ENCODE results near the gene STOML1.

The STOML1 gene

DNA sequence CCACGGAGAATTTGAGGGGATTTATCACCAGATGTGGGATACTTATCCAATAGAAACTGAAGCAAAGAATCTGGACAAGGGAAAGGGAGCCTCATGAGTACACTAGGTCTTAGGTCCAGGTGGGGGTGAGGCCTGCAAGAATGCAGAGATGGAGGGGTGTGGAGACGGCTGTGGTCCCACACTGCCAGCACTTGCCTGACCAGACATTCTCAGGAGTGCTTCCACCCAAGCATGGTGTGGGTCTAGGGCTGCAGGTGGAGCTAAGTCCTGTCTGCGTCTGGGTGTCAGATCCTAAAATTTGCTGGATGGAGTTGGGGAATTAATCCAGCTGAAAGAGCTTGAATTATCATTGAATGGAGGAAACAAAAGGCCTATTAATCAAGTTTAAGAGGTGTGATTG lies 16.8 kb upstream of the STOML1 start:
- no peak overlapping the region for H3K27ac ChIP-seq (ENCODE audit: low read depth, low read length)

GRCh38 chr15:74007820-74008371 lies 15.8 kb upstream of the STOML1 start:
- peak overlapping the region; percentile 89 for H3K27ac ChIP-seq (ENCODE audit: low read depth, low read length)
- peak overlapping the region in 1 of 2 donors; percentile 28 for H3K4me3 ChIP-seq (ENCODE audit: low read depth in 1 of 2, low read length in 2 of 2)
- no peaks in the 10 kb centered on the region for H3K9me3 ChIP-seq (ENCODE audit: low read length)
- no peak overlapping the region for H3K9ac ChIP-seq (ENCODE audit: low read length)
- peaks cover 4% of the 10 kb centered on the region for H3K36me3 ChIP-seq (ENCODE audit: insufficient read depth, low read length)
- peaks cover 68% of the 10 kb centered on the region for H3K4me1 ChIP-seq (ENCODE audit: insufficient read depth, low read length)
- no peaks in the 10 kb centered on the region for H3K27me3 ChIP-seq (ENCODE audit: control insufficient read depth in 1 of 2, insufficient read depth in 2 of 2, low read length in 2 of 2)

More for the DNA sequence above, 16.8 kb upstream of the STOML1 start:
- no peak overlapping the region for H3K4me3 ChIP-seq (ENCODE audit: low read depth in 1 of 2, low read length in 2 of 2)
- peaks cover 68% of the 10 kb centered on the region for H3K4me1 ChIP-seq (ENCODE audit: insufficient read depth, low read length)
- H3K9me3 ChIP-seq (ENCODE audit: low read length) = no peaks in the 10 kb centered on the region
- H3K9ac ChIP-seq (ENCODE audit: low read length) = no peak overlapping the region
- H3K36me3 ChIP-seq (ENCODE audit: insufficient read depth, low read length) = no peaks in the 10 kb centered on the region
- no peaks in the 10 kb centered on the region for H3K27me3 ChIP-seq (ENCODE audit: control insufficient read depth in 1 of 2, insufficient read depth in 2 of 2, low read length in 2 of 2)

GRCh38 chr15:74006774-74007639 lies 14.9 kb upstream of the STOML1 start:
- Histone ChIP-seq H3K27me3 (ENCODE audit: control insufficient read depth in 1 of 2, insufficient read depth in 2 of 2, low read length in 2 of 2) (no peaks in the 10 kb centered on the region), H3K9ac (ENCODE audit: low read length) (no peak overlapping the region), H3K36me3 (ENCODE audit: insufficient read depth, low read length) (peaks cover 5% of the 10 kb centered on the region), H3K9me3 (ENCODE audit: low read length) (no peaks in the 10 kb centered on the region), H3K4me1 (ENCODE audit: insufficient read depth, low read length) (peaks cover 66% of the 10 kb centered on the region), H3K4me3 (ENCODE audit: low read depth in 1 of 2, low read length in 2 of 2) (peak overlapping the region in 1 of 2 donors; percentile 28), H3K27ac (ENCODE audit: low read depth, low read length) (peak overlapping the region; percentile 89)

DNA sequence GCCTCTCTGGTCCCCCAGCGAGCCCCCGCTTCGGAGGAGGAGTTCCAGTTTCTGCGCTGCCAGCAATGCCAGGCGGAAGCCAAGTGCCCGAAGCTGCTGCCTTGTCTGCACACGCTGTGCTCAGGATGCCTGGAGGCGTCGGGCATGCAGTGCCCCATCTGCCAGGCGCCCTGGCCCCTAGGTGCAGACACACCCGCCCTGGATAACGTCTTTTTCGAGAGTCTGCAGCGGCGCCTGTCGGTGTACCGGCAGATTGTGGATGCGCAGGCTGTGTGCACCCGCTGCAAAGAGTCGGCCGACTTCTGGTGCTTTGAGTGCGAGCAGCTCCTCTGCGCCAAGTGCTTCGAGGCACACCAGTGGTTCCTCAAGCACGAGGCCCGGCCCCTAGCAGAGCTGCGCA lies 5.9 kb upstream of the STOML1 start:
- H3K27ac ChIP-seq (ENCODE audit: low read depth, low read length) = no peak overlapping the region

DNA sequence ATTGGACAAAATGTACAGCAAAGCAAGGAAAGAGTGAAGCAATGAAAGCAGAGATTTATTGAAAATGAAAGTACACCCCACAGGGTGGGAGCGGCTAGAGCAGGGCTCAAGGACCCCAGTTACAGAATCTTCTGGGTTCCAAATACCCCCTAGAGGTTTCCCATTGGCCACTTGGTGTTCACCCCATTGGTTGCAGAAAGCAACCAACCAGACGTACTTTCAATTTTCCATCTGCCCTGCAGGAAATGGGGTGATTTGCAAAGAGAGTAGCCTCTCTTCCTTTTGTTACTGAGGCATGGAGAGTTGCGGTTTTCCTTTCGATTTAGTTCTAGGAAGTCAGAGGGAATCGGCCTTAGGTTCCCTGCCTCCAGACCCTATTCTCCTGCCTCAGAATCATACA lies 4.8 kb upstream of the STOML1 start:
- Histone ChIP-seq H3K36me3 (ENCODE audit: insufficient read depth, low read length) (peaks cover 8% of the 10 kb centered on the region), H3K9ac (ENCODE audit: low read length) (peak overlapping the region; percentile 36), H3K27me3 (ENCODE audit: control insufficient read depth in 1 of 2, insufficient read depth in 2 of 2, low read length in 2 of 2) (no peaks in the 10 kb centered on the region), H3K4me3 (ENCODE audit: low read depth in 1 of 2, low read length in 2 of 2) (peak overlapping the region in 1 of 2 donors; percentile 97), H3K9me3 (ENCODE audit: low read length) (no peaks in the 10 kb centered on the region), H3K4me1 (ENCODE audit: insufficient read depth, low read length) (peaks cover 64% of the 10 kb centered on the region), H3K27ac (ENCODE audit: low read depth, low read length) (peak overlapping the region; percentile 19)

More for the DNA sequence above, 5.9 kb upstream of the STOML1 start:
- Histone ChIP-seq H3K9ac (ENCODE audit: low read length) (no peak overlapping the region), H3K4me1 (ENCODE audit: insufficient read depth, low read length) (peaks cover 57% of the 10 kb centered on the region), H3K36me3 (ENCODE audit: insufficient read depth, low read length) (peaks cover 9% of the 10 kb centered on the region), H3K9me3 (ENCODE audit: low read length) (no peaks in the 10 kb centered on the region), H3K27me3 (ENCODE audit: control insufficient read depth in 1 of 2, insufficient read depth in 2 of 2, low read length in 2 of 2) (no peaks in the 10 kb centered on the region), H3K4me3 (ENCODE audit: low read depth in 1 of 2, low read length in 2 of 2) (no peak overlapping the region)

- H3K27me3 ChIP-seq (ENCODE audit: control insufficient read depth in 1 of 2, insufficient read depth in 2 of 2, low read length in 2 of 2) = no peaks in the 10 kb centered on the region
Observed at GRCh38 chr15:73996267-73996666, 4.2 kb upstream of the STOML1 start.

GRCh38 chr15:73994912-73995622 lies 3.0 kb upstream of the STOML1 start:
- H3K4me3 ChIP-seq (ENCODE audit: low read depth in 1 of 2, low read length in 2 of 2) = peak overlapping the region; percentile 86 to 97
- H3K27ac ChIP-seq (ENCODE audit: low read depth, low read length) = peak overlapping the region; percentile 90
- no peaks in the 10 kb centered on the region for H3K9me3 ChIP-seq (ENCODE audit: low read length)
- peaks cover 71% of the 10 kb centered on the region for H3K4me1 ChIP-seq (ENCODE audit: insufficient read depth, low read length)
- H3K27me3 ChIP-seq (ENCODE audit: control insufficient read depth in 1 of 2, insufficient read depth in 2 of 2, low read length in 2 of 2) = no peaks in the 10 kb centered on the region
- peaks cover 4% of the 10 kb centered on the region for H3K36me3 ChIP-seq (ENCODE audit: insufficient read depth, low read length)
- H3K9ac ChIP-seq (ENCODE audit: low read length) = peak overlapping the region; percentile 98

More at GRCh38 chr15:73996267-73996666, 4.2 kb upstream of the STOML1 start:
- Histone ChIP-seq H3K27ac (ENCODE audit: low read depth, low read length) (peak overlapping the region; percentile 19), H3K9me3 (ENCODE audit: low read length) (no peaks in the 10 kb centered on the region), H3K9ac (ENCODE audit: low read length) (peak overlapping the region; percentile 36), H3K4me1 (ENCODE audit: insufficient read depth, low read length) (peaks cover 68% of the 10 kb centered on the region), H3K36me3 (ENCODE audit: insufficient read depth, low read length) (peaks cover 4% of the 10 kb centered on the region), H3K4me3 (ENCODE audit: low read depth in 1 of 2, low read length in 2 of 2) (peak overlapping the region in 1 of 2 donors; percentile 97)

GRCh38 chr15:73994413-73994883 lies 2.4 kb upstream of the STOML1 start, which contains the start of gene PML:
Gene PML (plus strand): TSS chr15:73994716. CDS start chr15:73994813, 97 bp downstream.
- Histone ChIP-seq H3K4me1 (ENCODE audit: insufficient read depth, low read length) (peaks cover 73% of the 10 kb centered on the region), H3K36me3 (ENCODE audit: insufficient read depth, low read length) (peaks cover 4% of the 10 kb centered on the region), H3K4me3 (ENCODE audit: low read depth in 1 of 2, low read length in 2 of 2) (peak within 1 kb of the TSS; percentile 86 to 97), H3K9ac (ENCODE audit: low read length) (peak within 1 kb of the TSS; percentile 98), H3K27me3 (ENCODE audit: control insufficient read depth in 1 of 2, insufficient read depth in 2 of 2, low read length in 2 of 2) (no peaks in the 10 kb centered on the region), H3K27ac (ENCODE audit: low read depth, low read length) (peak within 1 kb of the TSS; percentile 90), H3K9me3 (ENCODE audit: low read length) (no peaks in the 10 kb centered on the region)

GRCh38 chr15:73993211-73993994 lies 1.3 kb upstream of the STOML1 start:
- Histone ChIP-seq H3K36me3 (ENCODE audit: insufficient read depth, low read length) (peaks cover 5% of the 10 kb centered on the region), H3K27me3 (ENCODE audit: control insufficient read depth in 1 of 2, insufficient read depth in 2 of 2, low read length in 2 of 2) (no peaks in the 10 kb centered on the region), H3K27ac (ENCODE audit: low read depth, low read length) (peak overlapping the region; percentile 88), H3K4me1 (ENCODE audit: insufficient read depth, low read length) (peaks cover 62% of the 10 kb centered on the region), H3K9ac (ENCODE audit: low read length) (peak overlapping the region; percentile 48), H3K4me3 (ENCODE audit: low read depth in 1 of 2, low read length in 2 of 2) (peak overlapping the region in 1 of 2 donors; percentile 97), H3K9me3 (ENCODE audit: low read length) (no peaks in the 10 kb centered on the region)

DNA sequence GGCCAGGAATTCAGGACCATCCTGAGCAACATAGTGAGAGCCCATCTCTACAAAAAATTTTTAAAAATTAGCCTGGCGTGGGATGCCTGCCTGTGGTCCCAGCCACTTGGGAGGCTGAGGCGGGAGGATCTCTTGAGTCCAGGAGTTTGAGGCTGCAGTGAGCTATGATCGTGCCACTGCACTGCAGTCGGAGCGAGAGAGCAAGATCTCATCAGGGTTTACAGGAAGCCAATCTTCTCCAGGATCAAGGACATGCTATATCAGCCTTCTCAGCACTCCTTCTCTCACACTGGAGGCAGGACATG lies 451 bp upstream of the STOML1 start:
- Histone ChIP-seq H3K9me3 (ENCODE audit: low read length) (no peaks in the 10 kb centered on the region), H3K4me3 (ENCODE audit: low read depth in 1 of 2, low read length in 2 of 2) (peak overlapping the region; percentile 2 to 41), H3K27me3 (ENCODE audit: control insufficient read depth in 1 of 2, insufficient read depth in 2 of 2, low read length in 2 of 2) (no peaks in the 10 kb centered on the region), H3K36me3 (ENCODE audit: insufficient read depth, low read length) (peaks cover 8% of the 10 kb centered on the region), H3K9ac (ENCODE audit: low read length) (peak overlapping the region; percentile 30), H3K4me1 (ENCODE audit: insufficient read depth, low read length) (peaks cover 55% of the 10 kb centered on the region), H3K27ac (ENCODE audit: low read depth, low read length) (peak overlapping the region; percentile 94)
